Activated T-helper 1 cell treated with anti-CD3 and anti-CD28 coated beads, Interleukin-12 subunit alpha, Interleukin-12 subunit beta, Interleukin-2, Interleukin-4 antibody, amounts not matched to agents 30 ng/mL and 10 ng/mL and 1 ng/mL, durations not matched to agents 14 hours and 24 hours and 36 hours (primary cell): ENCODE data around the gene LPO. TPM values are rescaled to one million over a fixed set of nuclear protein-coding genes. Genes with fewer than 3 reads are reported as not detected.

Experiments
- DNase-seq: peaks from one replicate; pipeline ENCODE4 v3.0.0; 2021; ENCODE audit warnings: low spot score
- H3K27ac Mint-ChIP-seq: one replicate; pipeline ENCODE4 v1.8.0; 2021; ENCODE audit warnings: mild to moderate bottlenecking, mixed read lengths
- H3K27me3 Mint-ChIP-seq: one replicate; pipeline ENCODE4 v1.8.0; 2022; ENCODE audit warnings: mild to moderate bottlenecking, moderate library complexity, mixed read lengths; ENCODE audit not compliant: insufficient read depth
- H3K36me3 Mint-ChIP-seq: one replicate; pipeline ENCODE4 v1.8.0; 2021; ENCODE audit warnings: low read depth, mixed read lengths
- H3K4me1 Mint-ChIP-seq: one replicate; pipeline ENCODE4 v1.8.0; 2021; ENCODE audit warnings: low read depth, mixed read lengths
- H3K4me3 Mint-ChIP-seq: one replicate; pipeline ENCODE4 v1.8.0; 2021; ENCODE audit warnings: mild to moderate bottlenecking, moderate library complexity, mixed read lengths
- H3K9me3 Mint-ChIP-seq: one replicate; pipeline ENCODE4 v1.8.0; 2021; ENCODE audit warnings: mixed read lengths
- intact Hi-C: fragments of 100-400 bp; cut with micrococcal nuclease; formaldehyde crosslinking; loops from one replicate; pipeline ENCODE4 v1.15.1; 2024
- total RNA-seq: library from RNA; stranded (reverse); gene quantifications from 2 replicates; pipeline ENCODE4 v1.2.3, GENCODE V29; 2022

LPO gene
- total RNA-seq, 1 donor from 2014 or later = not detected

GRCh38 chr17:58291246-58291645 is 52.9 kb downstream of the LPO start:
- no peaks in the 10 kb centered on the region for H3K9me3 Mint-ChIP-seq
- H3K27me3 Mint-ChIP-seq = peaks cover 43% of the 10 kb centered on the region
- no peaks in the 10 kb centered on the region for H3K36me3 Mint-ChIP-seq
- H3K4me3 Mint-ChIP-seq = no peak overlapping the region
- H3K27ac Mint-ChIP-seq = no peak overlapping the region
- intact Hi-C loops = no loop called here
- H3K4me1 Mint-ChIP-seq = no peaks in the 10 kb centered on the region
- DNase-seq = no peak

DNA sequence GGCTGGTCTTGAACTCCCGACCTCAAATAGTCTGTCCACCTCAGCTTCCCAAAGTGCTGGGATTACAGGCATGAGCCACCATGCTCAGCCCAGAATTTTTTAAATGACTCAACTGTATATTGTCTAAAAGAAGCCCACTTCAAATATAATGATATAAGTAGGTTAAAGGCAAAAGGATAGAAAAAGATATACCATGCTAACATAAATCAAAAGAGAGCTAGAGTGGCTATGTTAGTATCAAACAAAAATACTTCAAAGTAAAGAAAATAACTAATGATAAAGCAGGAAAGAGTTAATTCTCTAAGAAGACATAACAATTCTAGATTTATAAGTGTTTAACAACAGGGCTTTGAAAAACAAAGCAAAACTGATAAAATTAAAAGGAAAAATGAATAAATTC is 55.6 kb downstream of the LPO start:
- intact Hi-C loops = no loop called here
- H3K4me3 Mint-ChIP-seq = no peak overlapping the region
- H3K27ac Mint-ChIP-seq = no peak overlapping the region
- H3K9me3 Mint-ChIP-seq = no peaks in the 10 kb centered on the region
- no peaks in the 10 kb centered on the region for H3K36me3 Mint-ChIP-seq
- no peak for DNase-seq
- H3K4me1 Mint-ChIP-seq = no peaks in the 10 kb centered on the region
- peaks cover 37% of the 10 kb centered on the region for H3K27me3 Mint-ChIP-seq

DNA sequence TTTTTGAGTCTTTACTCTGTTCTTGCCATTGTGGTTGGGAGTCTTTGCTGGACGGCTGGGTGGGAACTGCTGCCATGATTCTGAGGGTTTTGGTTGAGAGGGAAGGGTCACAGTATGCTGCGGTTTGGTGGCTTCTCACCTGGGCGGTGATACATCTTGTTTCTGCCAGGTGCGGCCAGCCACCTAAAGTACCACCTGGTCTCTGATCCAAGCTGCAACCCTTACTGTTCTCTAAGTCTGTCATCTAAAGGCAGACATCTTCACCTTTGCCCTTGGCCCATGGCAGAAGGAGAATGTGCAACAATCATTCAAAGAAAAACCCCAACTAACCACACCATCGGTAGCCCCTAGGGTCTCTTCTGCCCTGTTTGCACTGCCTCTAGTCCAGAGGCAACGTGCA is 62.0 kb downstream of the LPO start:
- Mint-ChIP-seq H3K4me3 (no peak overlapping the region), H3K4me1 (peaks cover 6% of the 10 kb centered on the region), H3K27ac (no peak overlapping the region), H3K36me3 (peaks cover 8% of the 10 kb centered on the region), H3K9me3 (no peaks in the 10 kb centered on the region), H3K27me3 (peaks cover 7% of the 10 kb centered on the region)
- intact Hi-C loops = no loop called here
- DNase-seq = no peak

DNA sequence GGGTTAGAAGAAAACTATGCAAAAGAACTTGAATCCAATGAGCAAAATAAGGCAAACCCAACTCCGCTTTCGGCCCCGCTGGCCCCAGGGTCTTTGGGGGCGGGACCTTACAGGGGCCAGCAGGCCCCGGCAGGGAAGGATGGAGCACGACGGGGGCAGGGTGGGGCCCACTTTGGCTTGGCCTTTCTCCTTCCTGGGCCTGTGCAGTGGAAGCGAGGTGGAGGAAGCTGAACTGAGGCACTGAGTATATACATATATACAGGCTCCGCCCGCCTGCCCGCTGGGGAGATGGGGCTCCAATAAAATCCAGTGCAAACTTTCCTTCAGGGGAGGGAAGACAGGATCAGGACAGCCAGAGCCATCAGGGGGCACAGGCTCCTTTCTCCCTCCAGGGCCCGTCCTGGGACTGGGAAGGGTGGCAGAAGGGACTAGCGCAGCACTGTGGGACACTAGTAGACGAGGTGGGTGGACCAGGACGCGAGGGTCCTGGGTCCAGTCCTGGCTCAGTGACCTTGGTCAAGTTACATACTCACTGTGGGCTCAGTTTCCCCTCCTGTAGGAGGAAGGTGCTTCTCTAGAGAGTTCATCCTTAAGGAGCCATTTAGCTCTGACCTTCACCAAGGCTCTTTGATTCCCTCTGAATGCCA is 63.2 kb downstream of the LPO start:
- H3K9me3 Mint-ChIP-seq = no peaks in the 10 kb centered on the region
- intact Hi-C loops = no loop called here
- no peak overlapping the region for H3K27ac Mint-ChIP-seq
- no peak overlapping the region for H3K4me3 Mint-ChIP-seq
- peaks cover 5% of the 10 kb centered on the region for H3K27me3 Mint-ChIP-seq
- H3K4me1 Mint-ChIP-seq = peaks cover 6% of the 10 kb centered on the region
- no peak for DNase-seq
- peaks cover 8% of the 10 kb centered on the region for H3K36me3 Mint-ChIP-seq

GRCh38 chr17:58302171-58302918 is 64.0 kb downstream of the LPO start:
- H3K36me3 Mint-ChIP-seq = peaks cover 10% of the 10 kb centered on the region
- H3K27ac Mint-ChIP-seq = no peak overlapping the region
- DNase-seq = no peak
- H3K4me3 Mint-ChIP-seq = no peak overlapping the region
- no peaks in the 10 kb centered on the region for H3K9me3 Mint-ChIP-seq
- H3K4me1 Mint-ChIP-seq = peaks cover 6% of the 10 kb centered on the region
- peaks cover 5% of the 10 kb centered on the region for H3K27me3 Mint-ChIP-seq
- intact Hi-C loops = no loop called here

- Mint-ChIP-seq H3K27ac (no peak overlapping the region), H3K4me1 (peaks cover 6% of the 10 kb centered on the region), H3K36me3 (peaks cover 11% of the 10 kb centered on the region), H3K9me3 (no peaks in the 10 kb centered on the region), H3K4me3 (no peak overlapping the region), H3K27me3 (peaks cover 3% of the 10 kb centered on the region)
- intact Hi-C loops = no loop called here
- DNase-seq = no peak
Observed at GRCh38 chr17:58302919-58303585, 64.7 kb downstream of the LPO start.

DNA sequence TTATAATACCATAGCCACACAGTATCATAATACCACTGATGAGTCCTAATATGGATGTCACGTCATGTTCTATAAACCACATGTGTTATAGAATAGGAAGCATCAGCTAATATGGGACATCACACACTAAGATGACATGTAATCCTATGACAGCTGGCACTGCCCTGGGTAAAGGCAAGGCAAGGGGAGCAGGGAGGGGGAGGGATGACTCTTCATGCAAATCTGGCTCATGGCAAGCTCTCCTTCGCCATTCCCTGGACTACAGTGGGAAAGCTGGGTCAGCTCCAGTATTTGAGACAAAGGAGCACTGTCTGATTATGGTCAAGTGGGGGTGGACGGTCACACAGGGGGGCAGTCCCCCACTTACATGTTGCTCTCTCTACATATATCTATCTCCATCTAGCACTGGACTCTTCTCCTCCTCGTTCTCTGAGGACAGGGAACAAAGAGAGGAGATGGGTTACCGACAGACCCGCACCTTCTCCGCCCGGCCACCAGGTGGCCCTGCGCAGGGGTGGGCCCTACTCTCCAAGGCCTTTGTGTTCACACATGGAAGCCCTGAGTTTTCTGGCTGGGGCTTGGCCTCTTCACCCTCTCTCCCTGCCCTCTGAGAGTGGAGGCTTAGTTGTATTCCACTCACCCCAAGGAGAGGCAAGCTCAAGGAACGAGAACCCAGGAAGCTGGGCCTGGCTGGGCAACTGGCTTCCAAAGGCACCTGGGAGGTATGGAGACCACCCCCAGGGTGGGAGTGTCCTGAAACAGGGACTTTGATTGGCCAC is 65.8 kb downstream of the LPO start:
- intact Hi-C loops = loop anchor here (1.0 kb wide), 3 partner anchors 40 to 143 kb away; partner anchors contain the start of gene SUPT4H1
- no peak overlapping the region for H3K27ac Mint-ChIP-seq
- H3K4me3 Mint-ChIP-seq = no peak overlapping the region
- peak; percentile 42 for DNase-seq
- H3K4me1 Mint-ChIP-seq = peaks cover 6% of the 10 kb centered on the region
- no peaks in the 10 kb centered on the region for H3K9me3 Mint-ChIP-seq
- no peaks in the 10 kb centered on the region for H3K27me3 Mint-ChIP-seq
- peaks cover 14% of the 10 kb centered on the region for H3K36me3 Mint-ChIP-seq

DNA sequence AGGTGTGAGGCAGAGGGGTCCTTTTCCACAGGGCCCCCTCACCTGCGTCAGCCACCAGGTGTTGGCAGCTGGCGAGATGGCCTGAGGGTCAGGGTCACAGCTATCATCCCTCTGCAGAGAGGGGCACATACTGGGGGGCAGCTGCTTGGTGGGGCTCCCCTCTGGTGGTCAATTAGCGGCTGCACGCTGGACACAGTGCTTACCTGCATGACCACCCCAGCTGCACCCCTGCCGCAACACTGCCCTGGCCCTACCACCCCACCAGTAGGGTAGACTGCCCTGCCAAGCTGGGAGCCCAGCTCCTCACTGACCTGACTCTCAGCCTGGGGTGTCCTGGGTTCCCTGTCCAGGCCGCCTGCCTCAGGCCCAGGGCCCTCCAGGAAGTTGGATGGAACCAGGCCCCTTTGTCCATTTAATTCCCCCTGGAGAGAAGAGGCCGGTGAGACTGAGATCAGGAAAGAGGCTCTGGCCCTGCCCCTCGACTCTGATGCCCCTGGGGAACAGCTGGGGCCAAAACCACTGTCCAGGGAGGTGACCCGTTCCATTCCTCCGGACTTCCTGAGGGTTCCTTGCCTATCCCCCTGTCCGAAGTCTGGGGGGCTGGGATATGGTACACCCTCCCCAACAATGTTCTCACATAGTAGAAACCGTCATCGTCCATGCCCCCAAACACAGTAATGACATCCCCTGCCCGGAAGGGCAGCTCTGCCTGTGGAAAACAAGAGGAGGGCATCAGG is 66.5 kb downstream of the LPO start:
- intact Hi-C loops = loop anchor here (1.0 kb wide), 3 partner anchors 39 to 142 kb away; partner anchors contain the start of gene SUPT4H1
- no peaks in the 10 kb centered on the region for H3K27me3 Mint-ChIP-seq
- DNase-seq = no peak
- H3K9me3 Mint-ChIP-seq = no peaks in the 10 kb centered on the region
- no peak overlapping the region for H3K4me3 Mint-ChIP-seq
- no peak overlapping the region for H3K27ac Mint-ChIP-seq
- peaks cover 6% of the 10 kb centered on the region for H3K4me1 Mint-ChIP-seq
- H3K36me3 Mint-ChIP-seq = peaks cover 17% of the 10 kb centered on the region

- no peaks in the 10 kb centered on the region for H3K9me3 Mint-ChIP-seq
- DNase-seq = no peak
- H3K27me3 Mint-ChIP-seq = no peaks in the 10 kb centered on the region
- no peak overlapping the region for H3K27ac Mint-ChIP-seq
- H3K4me3 Mint-ChIP-seq = no peak overlapping the region
- H3K4me1 Mint-ChIP-seq = peaks cover 6% of the 10 kb centered on the region
- H3K36me3 Mint-ChIP-seq = peaks cover 17% of the 10 kb centered on the region
- intact Hi-C loops = no loop called here
Observed at GRCh38 chr17:58305626-58306025, 67.2 kb downstream of the LPO start.

- H3K4me1 Mint-ChIP-seq = peaks cover 6% of the 10 kb centered on the region
- intact Hi-C loops = no loop called here
- H3K4me3 Mint-ChIP-seq = no peak overlapping the region
- no peaks in the 10 kb centered on the region for H3K27me3 Mint-ChIP-seq
- H3K36me3 Mint-ChIP-seq = peaks cover 17% of the 10 kb centered on the region
- H3K9me3 Mint-ChIP-seq = no peaks in the 10 kb centered on the region
- DNase-seq = no peak
- H3K27ac Mint-ChIP-seq = no peak overlapping the region
Observed at GRCh38 chr17:58306131-58306951, 68.0 kb downstream of the LPO start.

GRCh38 chr17:58307468-58308172 is 69.2 kb downstream of the LPO start:
- no peaks in the 10 kb centered on the region for H3K27me3 Mint-ChIP-seq
- DNase-seq = no peak
- peaks cover 6% of the 10 kb centered on the region for H3K4me1 Mint-ChIP-seq
- peaks cover 17% of the 10 kb centered on the region for H3K36me3 Mint-ChIP-seq
- no peaks in the 10 kb centered on the region for H3K9me3 Mint-ChIP-seq
- H3K4me3 Mint-ChIP-seq = no peak overlapping the region
- no peak overlapping the region for H3K27ac Mint-ChIP-seq
- intact Hi-C loops = no loop called here
